Activated naive CD8-positive, alpha-beta T cell treated with anti-CD3 and anti-CD28 coated beads, Interleukin-2, amount 10 ng/mL, durations not matched to agents 7 days and 5 days (primary cell): ENCODE measurements around the gene MAP7D1. TPM values are rescaled to one million over a fixed set of nuclear protein-coding genes. Genes with fewer than 3 reads are reported as not detected.

Experiments
- ATAC-seq: fragments of 150-1000 bp; cut with Tn5 transposase; one replicate; pipeline ENCODE4 v1.10.0; 2021; ENCODE audit warnings: low read depth, moderate library complexity
- POLR2A ChIA-PET: fragments of 350-600 bp; sonication (Branson Sonifier 250); formaldehyde crosslinking; loops from one replicate; lab custom pipeline; 2021; ENCODE audit warnings: antibody characterized with exemption; lab: Charles Lee
- DNase-seq: peaks from one replicate; pipeline ENCODE4 v3.0.0; 2021
- H3K27ac Mint-ChIP-seq: one replicate; pipeline ENCODE4 v1.8.0; 2022; ENCODE audit warnings: mild to moderate bottlenecking, mixed read lengths
- H3K27me3 Mint-ChIP-seq: one replicate; pipeline ENCODE4 v1.8.0; 2022; ENCODE audit warnings: mild to moderate bottlenecking, moderate library complexity, mixed read lengths
- H3K36me3 Mint-ChIP-seq: one replicate; pipeline ENCODE4 v1.8.0; 2021; ENCODE audit warnings: mild to moderate bottlenecking, mixed read lengths
- H3K4me1 Mint-ChIP-seq: one replicate; pipeline ENCODE4 v1.8.0; 2021; ENCODE audit warnings: mixed read lengths
- H3K4me3 Mint-ChIP-seq: one replicate; pipeline ENCODE4 v1.8.0; 2022; ENCODE audit warnings: mild to moderate bottlenecking, moderate library complexity, mixed read lengths
- H3K9me3 Mint-ChIP-seq: one replicate; pipeline ENCODE4 v1.8.0; 2021; ENCODE audit warnings: mixed read lengths
- total RNA-seq, 2 experiments: library from RNA; stranded (reverse); gene quantifications; one replicate each; pipeline ENCODE4 v1.2.3, GENCODE V29; 2021

The MAP7D1 gene
- total RNA-seq, 2 experiments from 2014 or later, result 234 to 237 TPM

DNA sequence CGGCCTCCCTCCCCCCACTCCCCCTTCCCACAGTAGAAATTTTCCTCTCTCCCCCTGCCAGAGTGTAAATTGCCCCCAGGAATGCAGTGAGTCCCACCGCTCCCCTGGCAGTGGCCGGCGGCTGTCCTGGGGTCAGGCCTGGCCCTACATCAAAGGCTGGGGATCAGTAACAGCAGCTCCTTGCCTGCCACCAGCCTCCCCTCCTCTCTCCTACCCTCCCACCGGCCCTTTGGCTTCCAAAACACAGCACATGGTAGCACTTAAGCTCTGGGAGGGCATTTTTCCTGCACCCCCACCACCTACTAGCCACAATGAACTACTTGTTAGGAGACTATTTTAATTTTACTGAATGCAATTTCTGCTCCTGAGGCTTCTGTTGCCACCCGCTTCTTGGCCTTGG is 21.9 kb upstream of the MAP7D1 start:
- peaks cover 7% of the 10 kb centered on the region for H3K4me1 Mint-ChIP-seq
- DNase-seq, result no peak
- no peaks in the 10 kb centered on the region for H3K9me3 Mint-ChIP-seq
- peak overlapping the region; percentile 43 for H3K27ac Mint-ChIP-seq
- H3K27me3 Mint-ChIP-seq, result no peaks in the 10 kb centered on the region
- ATAC-seq, result no peak
- no peaks in the 10 kb centered on the region for H3K36me3 Mint-ChIP-seq
- POLR2A ChIA-PET, result interaction anchor here (0.5 to 1.5 kb wide), 5 partner anchors 14 to 37 kb away, joined by 3 to 15 read pairs (median 3); no protein-coding TSS in a partner anchor
- H3K4me3 Mint-ChIP-seq, result no peak overlapping the region

DNA sequence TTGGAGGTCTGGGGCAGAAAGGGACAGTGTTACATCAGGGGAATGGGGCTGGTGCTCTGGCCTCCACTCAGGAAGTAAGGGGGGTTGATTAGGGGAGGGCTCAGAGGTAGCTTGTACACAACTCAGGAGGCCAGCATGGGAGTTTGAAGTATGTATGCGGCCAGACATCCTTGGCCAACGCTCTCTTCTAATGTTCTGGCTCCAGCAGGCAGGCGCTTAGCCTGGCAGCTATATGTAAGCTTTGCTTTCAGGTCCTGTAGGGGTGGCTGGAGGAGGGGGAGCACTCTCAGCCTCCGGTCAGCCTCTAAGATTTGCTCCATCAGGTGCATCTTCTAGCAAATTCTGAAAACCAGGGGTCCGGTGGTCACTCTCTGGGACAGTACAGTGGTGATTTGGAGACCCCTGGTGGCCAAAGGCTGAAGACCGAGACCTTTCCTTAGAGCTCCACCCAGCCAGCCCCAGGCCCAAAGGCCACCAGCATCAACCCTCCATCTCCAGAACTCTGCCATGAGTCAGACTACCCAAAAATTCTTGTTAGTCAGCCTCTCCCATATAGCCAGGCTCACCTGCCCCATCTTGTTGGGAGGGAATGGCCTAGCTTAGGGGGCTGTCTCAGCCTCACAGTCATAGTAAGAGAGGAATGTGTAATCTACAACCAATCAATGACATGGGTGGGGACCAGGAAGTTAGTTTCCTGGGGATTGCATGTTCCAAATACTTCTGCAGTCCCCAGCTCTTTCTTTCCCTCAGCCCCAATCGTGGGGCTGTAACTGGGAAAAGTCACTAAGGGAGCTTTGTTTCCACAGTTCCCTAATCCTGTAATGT is 21.2 kb upstream of the MAP7D1 start:
- peak; percentile 62 for DNase-seq
- ATAC-seq, result peak; percentile 69
- Mint-ChIP-seq H3K9me3 (no peaks in the 10 kb centered on the region), H3K36me3 (peaks cover 4% of the 10 kb centered on the region), H3K4me1 (peaks cover 9% of the 10 kb centered on the region), H3K27ac (peak overlapping the region; percentile 43), H3K27me3 (no peaks in the 10 kb centered on the region), H3K4me3 (no peak overlapping the region)
- POLR2A ChIA-PET, result interaction anchor here (0.8 to 2.2 kb wide), 7 partner anchors 15 to 38 kb away, joined by 3 to 6 read pairs (median 3); partner anchors contain the start of gene TRAPPC3

DNA sequence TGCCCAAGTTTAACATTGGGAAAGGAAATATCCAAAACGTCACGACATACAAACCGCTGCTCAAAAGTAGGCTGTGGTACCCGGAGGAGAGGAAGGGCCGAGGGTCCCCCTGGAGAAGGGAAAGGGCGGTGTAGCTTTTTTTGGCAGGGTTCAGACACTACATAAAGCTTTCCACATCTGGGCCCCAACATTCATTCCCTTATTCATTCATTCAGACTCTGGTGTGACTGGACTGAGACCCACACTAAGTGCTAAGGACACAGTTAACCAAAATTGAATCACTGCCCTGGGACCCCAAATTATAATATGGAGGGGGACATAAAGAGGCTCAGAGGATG is 20.7 kb upstream of the MAP7D1 start:
- ATAC-seq, result no peak
- POLR2A ChIA-PET, result interaction anchor here (0.8 to 2.2 kb wide), 7 partner anchors 14 to 39 kb away, joined by 3 to 6 read pairs (median 3); partner anchors contain the start of gene TRAPPC3
- peaks cover 10% of the 10 kb centered on the region for H3K4me1 Mint-ChIP-seq
- no peaks in the 10 kb centered on the region for H3K27me3 Mint-ChIP-seq
- H3K4me3 Mint-ChIP-seq, result no peak overlapping the region
- H3K36me3 Mint-ChIP-seq, result peaks cover 6% of the 10 kb centered on the region
- H3K9me3 Mint-ChIP-seq, result no peaks in the 10 kb centered on the region
- DNase-seq, result no peak
- no peak overlapping the region for H3K27ac Mint-ChIP-seq

DNA sequence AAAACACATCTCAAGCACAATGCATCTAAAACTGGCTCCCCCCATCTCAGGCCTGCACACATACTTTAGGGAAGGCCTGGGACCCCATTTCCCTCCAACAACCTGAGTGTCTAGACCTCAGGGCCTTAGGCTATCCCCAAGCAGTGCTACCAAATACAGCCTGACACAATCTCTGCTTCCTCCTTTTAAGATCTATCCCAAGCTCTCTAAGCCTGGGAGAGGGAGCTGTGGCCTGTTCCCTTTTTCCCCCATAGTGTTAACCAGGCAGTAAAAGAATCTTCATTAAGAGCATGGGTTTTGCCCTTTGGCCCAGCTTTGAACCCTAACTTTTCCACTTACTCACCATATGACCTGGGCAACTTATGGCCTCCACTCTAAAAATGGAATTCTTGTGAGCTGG is 20.2 kb upstream of the MAP7D1 start:
- no peak for DNase-seq
- Mint-ChIP-seq H3K27ac (no peak overlapping the region), H3K36me3 (peaks cover 6% of the 10 kb centered on the region), H3K9me3 (no peaks in the 10 kb centered on the region), H3K27me3 (no peaks in the 10 kb centered on the region), H3K4me1 (peaks cover 12% of the 10 kb centered on the region), H3K4me3 (no peak overlapping the region)
- no peak for ATAC-seq
- POLR2A ChIA-PET, result interaction anchor here (0.5 to 2.2 kb wide), 4 partner anchors 14 to 37 kb away, joined by 3 to 6 read pairs (median 4); partner anchors contain the start of gene TRAPPC3

DNA sequence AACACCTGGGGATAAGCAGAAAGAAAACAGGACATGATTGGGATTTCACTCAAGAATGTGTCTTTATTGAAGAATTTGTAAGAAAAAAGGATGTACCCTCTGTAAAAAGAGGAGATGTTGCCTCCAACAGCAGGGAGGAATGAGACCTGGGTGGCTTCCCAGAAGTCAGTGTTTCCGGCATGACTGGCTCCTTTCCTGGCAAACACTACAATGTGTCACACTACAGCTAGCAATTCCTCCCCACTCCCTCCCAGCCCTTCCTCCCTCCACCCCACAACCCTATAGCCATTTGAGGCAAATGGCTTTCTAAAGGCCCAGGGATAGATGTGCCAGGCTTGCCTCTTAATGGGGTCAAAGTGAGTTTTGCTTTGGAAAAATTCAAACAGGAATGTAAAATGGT is 19.4 kb upstream of the MAP7D1 start:
- POLR2A ChIA-PET, result interaction anchor here (0.5 to 2.2 kb wide), 2 partner anchors 16 to 36 kb away, joined by 5 to 6 read pairs; no protein-coding TSS in a partner anchor
- H3K27ac Mint-ChIP-seq, result no peak overlapping the region

DNA sequence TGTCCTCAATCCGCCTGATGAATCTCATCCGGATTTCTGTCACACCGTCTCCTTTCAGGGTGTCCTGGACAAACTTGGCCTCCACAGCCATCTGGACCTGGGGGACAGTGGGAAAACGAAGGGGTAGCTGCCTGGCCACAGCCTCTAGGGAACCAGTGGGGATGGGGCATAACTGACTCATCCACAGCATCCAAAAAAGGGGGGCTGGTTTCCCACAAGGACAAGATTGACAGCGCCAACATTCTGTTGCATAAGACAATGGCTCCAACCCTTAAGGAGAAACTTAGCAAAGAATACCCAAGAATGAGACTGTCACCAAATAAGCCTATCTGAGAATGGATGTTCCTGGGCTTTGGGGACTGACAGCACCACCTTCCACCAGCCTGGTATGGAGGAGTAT is 18.7 kb upstream of the MAP7D1 start:
- H3K27ac Mint-ChIP-seq, result no peak overlapping the region
- no peak for DNase-seq
- no peak overlapping the region for H3K4me3 Mint-ChIP-seq
- ATAC-seq, result no peak
- peaks cover 18% of the 10 kb centered on the region for H3K4me1 Mint-ChIP-seq
- H3K27me3 Mint-ChIP-seq, result no peaks in the 10 kb centered on the region
- H3K36me3 Mint-ChIP-seq, result peaks cover 12% of the 10 kb centered on the region
- POLR2A ChIA-PET, result no interaction called here
- no peaks in the 10 kb centered on the region for H3K9me3 Mint-ChIP-seq

More for the DNA sequence above, 19.4 kb upstream of the MAP7D1 start:
- DNase-seq (no peak), ATAC-seq (no peak)
- no peaks in the 10 kb centered on the region for H3K9me3 Mint-ChIP-seq
- peaks cover 10% of the 10 kb centered on the region for H3K36me3 Mint-ChIP-seq
- peaks cover 16% of the 10 kb centered on the region for H3K4me1 Mint-ChIP-seq
- no peaks in the 10 kb centered on the region for H3K27me3 Mint-ChIP-seq
- H3K4me3 Mint-ChIP-seq, result no peak overlapping the region

DNA sequence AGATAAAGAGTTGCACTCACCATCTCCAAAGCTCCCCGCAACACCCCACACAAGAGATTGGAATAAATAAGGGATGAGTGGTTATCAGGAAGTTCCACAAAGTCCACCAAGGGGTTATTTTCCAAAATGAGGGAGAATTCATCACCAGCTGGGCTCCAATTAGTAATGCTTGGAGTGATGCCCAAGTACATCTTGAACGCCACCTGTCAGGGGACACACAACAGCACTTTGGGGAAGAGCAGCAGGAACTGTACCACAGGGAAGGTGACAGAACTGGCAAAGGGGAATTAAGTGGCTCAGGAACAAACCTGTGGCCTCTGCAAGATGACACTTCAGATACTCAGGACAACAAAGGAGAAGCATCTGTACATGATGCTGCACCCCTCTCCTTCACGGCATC is 18.2 kb upstream of the MAP7D1 start:
- peaks cover 12% of the 10 kb centered on the region for H3K36me3 Mint-ChIP-seq
- no peaks in the 10 kb centered on the region for H3K27me3 Mint-ChIP-seq
- ATAC-seq, result no peak
- H3K4me1 Mint-ChIP-seq, result peaks cover 18% of the 10 kb centered on the region
- no peaks in the 10 kb centered on the region for H3K9me3 Mint-ChIP-seq
- no peak overlapping the region for H3K4me3 Mint-ChIP-seq
- POLR2A ChIA-PET, result no interaction called here
- no peak for DNase-seq
- no peak overlapping the region for H3K27ac Mint-ChIP-seq

DNA sequence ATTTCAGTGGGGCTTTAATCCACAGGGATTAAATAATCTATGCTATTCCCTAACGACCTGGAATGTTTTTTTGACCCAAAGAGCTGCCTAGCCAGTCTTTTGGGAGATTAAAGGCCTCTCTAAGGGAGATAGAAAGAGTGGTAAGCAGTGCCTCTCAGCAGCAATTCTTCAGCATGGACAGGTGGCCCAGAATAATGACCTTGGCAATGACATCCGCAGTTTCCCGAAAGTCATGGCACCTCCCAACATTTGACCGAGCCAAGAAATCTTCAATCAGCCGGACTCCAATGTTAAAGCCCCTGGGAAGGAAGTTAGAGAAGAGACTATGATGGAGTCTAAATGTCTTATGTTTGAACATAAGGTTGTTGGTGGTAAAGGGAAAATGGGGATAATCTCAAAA is 16.4 kb upstream of the MAP7D1 start:
- POLR2A ChIA-PET, result no interaction called here
- DNase-seq (no peak), ATAC-seq (no peak)
- H3K4me1 Mint-ChIP-seq, result peaks cover 19% of the 10 kb centered on the region
- H3K4me3 Mint-ChIP-seq, result no peak overlapping the region
- peaks cover 12% of the 10 kb centered on the region for H3K36me3 Mint-ChIP-seq
- no peak overlapping the region for H3K27ac Mint-ChIP-seq
- H3K27me3 Mint-ChIP-seq, result no peaks in the 10 kb centered on the region
- H3K9me3 Mint-ChIP-seq, result no peaks in the 10 kb centered on the region

DNA sequence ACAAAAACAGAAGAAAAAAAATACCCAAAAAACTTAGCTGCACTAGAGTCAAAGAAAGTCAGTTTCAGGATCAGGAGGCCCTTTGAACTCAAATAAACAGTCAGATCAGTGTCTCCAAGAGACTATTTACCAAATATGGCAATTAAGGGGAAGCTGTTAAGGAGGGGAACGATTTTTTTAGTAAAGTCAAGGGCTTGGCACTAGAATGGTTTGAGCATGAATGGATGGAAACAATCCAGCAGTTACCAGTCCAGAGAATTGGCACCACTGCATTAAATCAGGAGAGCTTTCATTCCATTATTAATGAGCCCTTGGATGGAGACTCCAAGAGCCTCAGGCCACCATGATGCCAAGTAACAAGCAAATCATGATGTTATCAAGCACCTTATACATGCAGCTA is 13.8 kb upstream of the MAP7D1 start:
- ATAC-seq (no peak), DNase-seq (no peak)
- Mint-ChIP-seq H3K27ac (no peak overlapping the region), H3K27me3 (no peaks in the 10 kb centered on the region), H3K4me3 (no peak overlapping the region), H3K4me1 (peaks cover 18% of the 10 kb centered on the region), H3K36me3 (peaks cover 17% of the 10 kb centered on the region), H3K9me3 (no peaks in the 10 kb centered on the region)
- POLR2A ChIA-PET, result interaction anchor here (0.5 to 1.1 kb wide), 3 partner anchors 31 to 139 kb away, joined by 3 to 8 read pairs (median 5); no protein-coding TSS in a partner anchor

DNA sequence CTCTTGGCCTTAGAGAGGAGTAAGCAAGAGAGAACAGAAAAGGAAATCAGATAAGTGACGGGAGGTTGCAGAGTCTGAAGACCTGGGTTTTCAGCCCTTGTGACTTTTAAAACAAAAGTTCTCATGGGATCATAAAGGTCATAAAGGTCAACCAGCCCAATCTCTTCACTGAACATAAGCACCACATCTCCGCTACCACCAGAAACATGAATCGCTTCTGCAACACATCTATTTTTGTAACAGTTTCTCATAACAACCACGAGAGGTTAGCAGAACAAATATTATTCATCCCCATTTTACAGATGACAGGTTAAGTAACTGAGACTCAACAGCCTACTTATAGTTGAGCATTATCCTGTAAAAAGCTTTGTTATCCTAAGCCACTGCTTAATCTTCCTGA is 12.5 kb upstream of the MAP7D1 start:
- Mint-ChIP-seq H3K27ac (no peak overlapping the region), H3K4me1 (peaks cover 25% of the 10 kb centered on the region), H3K4me3 (no peak overlapping the region), H3K27me3 (no peaks in the 10 kb centered on the region), H3K9me3 (no peaks in the 10 kb centered on the region), H3K36me3 (peaks cover 18% of the 10 kb centered on the region)
- DNase-seq (no peak), ATAC-seq (no peak)
- POLR2A ChIA-PET, result no interaction called here

DNA sequence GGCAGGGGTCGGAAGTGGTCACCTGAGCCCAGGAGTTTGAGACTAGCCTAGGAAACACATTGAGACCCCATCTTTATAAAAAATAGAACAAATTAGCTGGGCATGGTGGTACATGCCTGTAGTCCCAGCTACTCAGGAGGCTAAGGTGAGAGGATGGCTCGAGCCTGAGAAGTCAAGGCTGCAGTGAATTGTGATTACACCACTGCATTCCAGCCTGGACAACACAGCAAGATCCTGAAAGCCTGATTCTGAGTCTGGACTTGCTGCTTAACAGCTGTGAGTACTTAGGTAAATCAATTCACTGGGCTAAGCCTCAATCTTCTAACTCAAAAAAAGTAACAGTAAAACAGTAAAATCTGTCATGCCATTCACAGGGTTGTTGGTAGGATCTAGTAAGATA is 11.5 kb upstream of the MAP7D1 start:
- Mint-ChIP-seq H3K9me3 (no peaks in the 10 kb centered on the region), H3K4me1 (peaks cover 27% of the 10 kb centered on the region), H3K36me3 (peaks cover 17% of the 10 kb centered on the region), H3K27me3 (no peaks in the 10 kb centered on the region), H3K27ac (no peak overlapping the region), H3K4me3 (no peak overlapping the region)
- POLR2A ChIA-PET, result interaction anchor here (0.6 to 1.4 kb wide), 2 partner anchors 12 to 297 kb away, joined by 3 read pairs; no protein-coding TSS in a partner anchor
- DNase-seq, result no peak
- no peak for ATAC-seq

DNA sequence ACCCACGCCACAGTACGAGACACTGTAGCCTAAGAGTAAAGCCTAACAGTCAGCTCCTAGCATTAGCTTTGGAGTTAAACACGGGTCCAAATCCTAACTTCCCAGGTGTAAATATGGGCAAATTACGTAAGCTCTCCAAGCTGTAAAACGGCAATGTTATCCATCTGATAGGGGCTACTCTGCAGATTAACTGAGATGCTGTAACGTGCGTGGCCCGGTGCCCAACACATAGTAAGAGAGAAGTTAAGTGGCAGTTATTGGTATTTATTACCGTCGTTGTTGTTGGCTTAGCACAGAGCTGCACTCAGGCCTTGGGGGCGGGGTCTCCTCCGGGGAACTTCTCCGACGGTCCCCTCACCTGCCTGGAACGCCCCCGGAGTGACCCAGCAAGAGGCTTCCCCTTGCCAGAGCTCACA is 7.1 kb upstream of the MAP7D1 start:
- POLR2A ChIA-PET, result interaction anchor here (0.7 to 4.2 kb wide), 10 partner anchors 13 to 380 kb away, joined by 3 to 98 read pairs (median 5); partner anchors contain the start of genes AGO3, CLSPN and THRAP3

DNA sequence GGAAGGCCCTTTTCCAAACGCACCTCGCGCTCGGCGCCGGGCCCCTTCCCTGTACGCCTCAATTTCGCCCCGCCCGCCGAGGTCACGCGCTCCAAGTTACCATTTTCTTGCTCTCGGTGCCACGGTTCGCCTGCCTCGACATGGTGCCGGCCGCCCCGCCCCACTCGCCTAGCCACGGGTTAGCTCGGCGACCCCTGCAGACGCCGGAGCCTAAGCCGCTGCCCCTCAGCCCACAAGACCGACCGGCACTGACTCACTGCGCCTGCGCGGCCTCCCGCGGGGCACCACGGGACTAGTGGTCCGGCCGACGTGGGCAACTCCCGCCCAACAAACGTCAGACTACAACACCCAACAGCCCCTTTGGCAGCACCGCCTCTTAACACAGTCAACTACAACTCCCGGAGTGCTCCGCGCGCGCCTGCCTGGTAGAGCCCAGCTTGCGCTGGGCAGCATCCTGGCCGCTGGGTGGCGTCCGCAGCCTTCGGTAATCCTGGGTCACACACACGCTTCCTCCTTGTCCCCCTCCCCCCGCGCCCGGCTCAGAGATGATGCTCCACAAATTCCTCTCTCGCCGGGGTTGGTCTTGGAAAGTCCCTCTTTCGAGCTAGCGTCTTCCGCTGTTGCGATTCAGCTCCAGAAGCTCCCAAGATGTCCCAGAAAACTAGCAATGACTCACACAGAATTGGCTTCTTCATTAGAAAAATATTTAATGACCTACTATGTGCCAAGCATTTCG is 6.6 kb upstream of the MAP7D1 start, which contains the start of gene TRAPPC3:
TRAPPC3 (minus strand) TSS at position 250 of the 736 bp plus-strand sequence; CDS start at position 142, 108 bp downstream.
- POLR2A ChIA-PET, result interaction anchor here (0.5 to 4.2 kb wide), 15 partner anchors 12 to 380 kb away, joined by 3 to 98 read pairs (median 4); partner anchors contain the start of genes AGO3, CLSPN and THRAP3
- Mint-ChIP-seq H3K27me3 (no peaks in the 10 kb centered on the region), H3K27ac (peak within 1 kb of the TSS; percentile 100), H3K9me3 (no peaks in the 10 kb centered on the region), H3K4me1 (peaks cover 46% of the 10 kb centered on the region), H3K4me3 (peak within 1 kb of the TSS; percentile 98), H3K36me3 (peaks cover 6% of the 10 kb centered on the region)
- DNase-seq (peak; percentile 98), ATAC-seq (peak; percentile 93)

More for the DNA sequence above, 7.1 kb upstream of the MAP7D1 start:
- Mint-ChIP-seq H3K36me3 (peaks cover 6% of the 10 kb centered on the region), H3K27ac (peak overlapping the region; percentile 100), H3K27me3 (no peaks in the 10 kb centered on the region), H3K4me1 (peaks cover 45% of the 10 kb centered on the region), H3K4me3 (peak overlapping the region; percentile 98), H3K9me3 (no peaks in the 10 kb centered on the region)
- ATAC-seq (no peak), DNase-seq (no peak)
